Inflammatory macrophage treated with lipopolysaccharide for 4 hours (primary cell): ENCODE data around the gene SPDYC.

ENCODE experiments used
- DNase-seq: peaks from one replicate; pipeline ENCODE4 v3.0.0-alpha.2; 2020

SPDYC gene

GRCh38 chr11:65208785-65209710 lies 39.0 kb downstream of the SPDYC start:
- no peak for DNase-seq

GRCh38 chr11:65209711-65210360 lies 39.8 kb downstream of the SPDYC start:
- no peak for DNase-seq

- DNase-seq, result no peak
These were observed 40.3 kb downstream of the SPDYC start for GRCh38 chr11:65210361-65210731.

- no peak for DNase-seq
These were observed 40.7 kb downstream of the SPDYC start for GRCh38 chr11:65210748-65211147.

GRCh38 chr11:65211293-65212105 lies 41.5 kb downstream of the SPDYC start:
- DNase-seq, result no peak

GRCh38 chr11:65212226-65212801 lies 42.3 kb downstream of the SPDYC start:
- no peak for DNase-seq

GRCh38 chr11:65213322-65214211 lies 43.5 kb downstream of the SPDYC start:
- DNase-seq, result no peak

- no peak for DNase-seq
These were observed 44.3 kb downstream of the SPDYC start for GRCh38 chr11:65214212-65214845.

GRCh38 chr11:65215441-65216076 lies 45.5 kb downstream of the SPDYC start:
- DNase-seq, result peak; percentile 16

- no peak for DNase-seq
These were observed 46.8 kb downstream of the SPDYC start for GRCh38 chr11:65216830-65217229.

- DNase-seq, result no peak
These were observed 47.7 kb downstream of the SPDYC start for GRCh38 chr11:65217441-65218423.

- no peak for DNase-seq
These were observed 48.4 kb downstream of the SPDYC start for GRCh38 chr11:65218446-65218845.

- peak; percentile 44 for DNase-seq
These were observed 49.8 kb downstream of the SPDYC start for GRCh38 chr11:65219930-65220213.

GRCh38 chr11:65221026-65221425 lies 51.0 kb downstream of the SPDYC start:
- DNase-seq, result no peak
